GM19324 (cell line): Measurements from ENCODE around the gene NACC2.

ENCODE experiments used
- ATAC-seq: cut with Tn5 transposase; IDR thresholded peaks from one replicate; pipeline ENCODE4 v1.9.1; 2021; ENCODE audit warnings: mild to moderate bottlenecking, moderate library complexity; ENCODE audit not compliant: unreplicated experiment, low FRiP score

Gene NACC2

DNA sequence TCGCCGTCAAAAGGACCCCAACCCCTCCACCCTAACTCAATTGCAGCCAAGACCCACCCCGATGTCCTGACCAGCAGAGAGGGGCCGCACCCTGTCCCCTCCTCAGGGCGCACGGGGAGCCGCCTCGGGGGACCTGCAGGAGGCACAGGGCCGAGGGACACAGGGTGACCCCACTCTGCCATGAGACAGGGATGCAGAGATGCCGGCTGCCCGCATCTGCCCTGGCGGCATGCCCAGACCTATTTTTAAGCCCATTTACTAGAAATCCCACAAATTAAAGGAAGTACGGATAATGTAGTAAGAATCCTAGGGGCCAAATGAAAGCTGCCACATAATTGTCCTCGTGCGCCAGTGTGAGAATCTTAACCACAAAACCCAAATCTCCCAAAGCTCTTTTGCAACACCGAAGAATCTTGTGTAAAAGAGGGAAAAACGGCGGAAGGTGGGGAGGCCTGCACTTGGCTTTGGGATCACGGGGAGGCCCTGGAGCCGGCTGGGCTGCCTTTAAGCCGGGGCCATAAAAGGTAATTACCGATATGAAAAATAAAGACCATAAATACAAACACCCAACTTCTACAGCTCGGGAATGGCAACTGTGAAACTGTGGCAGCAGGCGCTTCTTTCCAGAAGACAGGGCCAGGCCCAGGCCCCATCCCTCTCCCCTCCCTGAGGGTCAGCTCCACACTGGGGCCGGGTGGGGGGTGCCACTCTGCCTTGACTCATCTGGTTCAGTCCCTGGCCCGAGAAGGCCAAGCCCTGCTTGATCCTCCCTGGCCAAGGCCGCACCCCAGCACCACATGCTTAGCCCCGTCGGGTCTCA lies 35.0 kb downstream of the NACC2 start:
- no peak for ATAC-seq

GRCh38 chr9:136059321-136059791 lies 35.7 kb downstream of the NACC2 start:
- ATAC-seq = no peak

DNA sequence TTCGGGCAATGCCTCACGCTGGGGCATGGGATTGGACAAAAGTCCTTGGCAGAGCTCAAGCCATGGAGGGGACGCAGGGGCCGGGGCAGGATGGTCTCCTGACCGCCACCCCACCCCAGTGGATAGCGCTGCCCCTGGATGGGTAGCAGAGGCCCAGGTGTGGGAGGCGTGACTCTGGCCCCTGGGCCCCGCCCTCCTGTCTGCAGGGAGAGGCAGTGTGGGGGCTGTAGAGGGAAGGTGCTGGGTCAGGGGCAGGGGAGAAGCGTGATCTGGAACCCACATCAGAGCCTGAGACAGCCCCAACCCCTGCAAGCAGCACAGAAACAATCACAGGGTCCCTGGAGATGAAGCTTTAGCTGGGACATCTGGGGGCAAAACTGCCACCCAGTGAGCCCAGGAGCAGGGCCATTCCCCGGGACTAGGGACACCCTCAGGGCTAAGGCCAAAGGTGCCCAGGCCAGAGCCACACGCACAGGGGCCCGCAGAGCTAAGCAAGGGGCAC lies 36.2 kb downstream of the NACC2 start:
- no peak for ATAC-seq

GRCh38 chr9:136058084-136058483 lies 37.0 kb downstream of the NACC2 start:
- no peak for ATAC-seq

DNA sequence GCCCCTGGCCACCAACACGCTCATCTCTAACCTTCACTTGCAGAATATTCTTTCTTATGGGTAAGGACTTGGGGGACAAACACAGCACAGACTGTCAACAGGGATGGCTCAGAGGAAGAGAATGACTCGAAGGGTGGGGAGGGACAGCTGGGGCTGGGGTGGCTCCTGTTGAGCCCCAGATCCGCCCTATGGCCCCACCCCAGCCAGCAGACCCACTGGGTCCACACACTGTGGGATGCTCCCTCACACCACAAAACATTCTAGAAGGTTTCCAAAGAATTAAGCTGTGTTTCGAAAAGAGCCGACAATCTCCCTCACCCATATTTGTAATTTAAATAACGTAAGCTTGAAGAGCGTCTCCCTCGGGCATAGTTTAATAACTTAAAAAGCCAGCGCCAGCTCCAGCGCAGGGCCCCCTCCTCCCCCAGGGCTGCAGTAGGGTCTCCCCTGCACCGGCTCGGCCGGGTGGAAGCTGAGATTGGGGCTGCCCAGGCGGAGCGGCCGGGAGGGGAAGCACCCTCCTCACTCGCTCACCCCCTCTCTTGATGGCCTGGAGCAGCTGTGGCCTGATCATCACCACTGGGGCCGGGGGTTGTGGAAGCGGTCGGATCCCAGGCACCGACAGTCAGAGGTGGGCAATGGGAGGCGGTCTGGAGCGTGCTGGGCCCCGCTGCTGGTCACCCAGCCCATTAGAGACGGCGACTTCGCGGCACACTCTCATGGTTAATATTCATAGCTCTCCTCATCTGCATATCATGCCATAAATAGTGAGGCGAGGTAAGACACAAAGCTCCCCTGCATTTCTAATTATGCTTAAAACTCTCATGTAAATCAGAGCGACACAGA lies 37.6 kb downstream of the NACC2 start:
- ATAC-seq = no peak

- no peak for ATAC-seq
These were observed 38.4 kb downstream of the NACC2 start for GRCh38 chr9:136056546-136057235.

GRCh38 chr9:136055715-136056545 lies 39.2 kb downstream of the NACC2 start:
- ATAC-seq = no peak

DNA sequence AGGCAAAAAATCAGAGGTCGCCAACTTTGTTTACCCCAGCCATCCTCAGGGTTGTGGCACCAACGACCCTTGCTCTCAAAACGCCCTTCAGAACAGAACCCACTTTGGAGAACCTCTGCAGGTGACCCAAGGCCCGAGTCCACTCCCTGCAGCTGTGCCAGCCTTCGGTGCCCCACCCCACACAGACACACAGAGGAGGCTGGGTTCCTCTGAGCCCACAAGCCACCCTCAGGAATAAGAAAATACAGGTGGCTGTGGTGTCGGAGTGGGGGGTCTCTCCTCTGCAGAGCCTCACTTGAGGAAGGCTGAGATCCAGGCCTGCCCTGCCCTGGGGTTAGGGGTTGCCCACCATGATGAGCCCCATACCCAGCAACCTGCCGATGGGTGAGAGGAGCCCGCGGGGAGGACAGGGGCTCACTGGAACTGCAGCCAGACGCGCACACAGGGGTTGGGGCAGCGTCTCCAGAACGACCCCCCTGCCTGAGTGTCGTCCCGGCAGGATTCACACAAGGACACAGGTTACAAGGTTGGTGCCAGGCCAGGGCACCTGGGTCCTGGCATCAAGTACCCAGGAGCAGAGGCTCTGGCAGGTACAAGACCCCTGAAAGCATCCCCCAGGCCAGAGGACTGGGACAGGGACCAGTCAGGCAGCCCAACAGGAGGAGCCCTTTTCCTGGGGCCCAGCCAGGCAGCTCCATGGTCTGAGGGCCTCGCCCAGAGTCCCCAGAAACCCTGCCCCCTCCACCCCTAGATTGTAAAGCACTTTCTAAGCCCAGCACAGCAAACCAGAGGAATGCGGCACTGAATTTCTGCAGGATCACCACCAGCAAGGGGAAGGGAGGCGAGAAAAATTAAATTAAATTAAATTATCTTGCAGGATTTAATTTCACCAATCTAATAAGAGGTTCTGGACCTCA lies 40.0 kb downstream of the NACC2 start:
- ATAC-seq = no peak

- ATAC-seq = no peak
These were observed 40.9 kb downstream of the NACC2 start for GRCh38 chr9:136054146-136054545.

- no peak for ATAC-seq
These were observed 41.3 kb downstream of the NACC2 start for GRCh38 chr9:136053757-136054142.

DNA sequence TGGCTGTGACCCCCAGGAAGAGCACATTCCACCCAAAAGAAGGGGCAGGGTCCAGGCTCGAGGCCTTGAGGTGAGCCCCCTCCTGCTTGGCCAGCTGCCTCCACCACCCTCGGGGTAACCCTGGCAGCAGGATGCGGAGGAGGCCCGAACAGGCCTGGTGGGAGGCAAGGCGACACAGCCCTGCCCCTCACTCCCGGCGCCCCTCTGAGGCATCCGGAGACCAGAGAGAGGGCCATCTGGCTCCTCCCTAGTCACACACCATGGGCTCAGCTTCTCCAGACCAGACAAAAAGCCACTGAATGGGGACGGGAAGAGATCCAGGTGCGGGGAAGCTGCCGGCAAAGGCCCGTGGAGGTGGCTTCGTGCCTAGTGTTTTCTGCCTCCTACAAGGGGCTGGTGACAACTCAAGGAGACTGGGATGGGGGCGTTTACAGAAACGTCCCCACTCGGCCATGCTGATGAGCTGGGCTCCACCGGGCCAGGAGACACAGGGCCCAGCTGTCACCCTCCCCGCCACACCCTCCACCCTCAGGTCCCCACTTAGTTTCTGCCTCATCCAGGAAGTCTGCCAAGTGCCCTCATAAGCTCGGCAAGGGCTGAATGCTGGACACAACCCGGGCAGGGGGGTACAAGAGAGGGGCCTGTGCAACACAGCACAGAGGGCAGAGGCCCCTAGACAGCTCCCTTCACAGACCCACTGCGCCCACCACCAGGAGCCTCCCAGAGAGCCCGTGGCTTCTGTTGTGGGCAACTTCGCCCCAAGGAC lies 41.9 kb downstream of the NACC2 start:
- no peak for ATAC-seq

- ATAC-seq = no peak
These were observed 42.6 kb downstream of the NACC2 start for GRCh38 chr9:136052472-136052880.

GRCh38 chr9:136051837-136052471 lies 43.1 kb downstream of the NACC2 start:
- no peak for ATAC-seq

DNA sequence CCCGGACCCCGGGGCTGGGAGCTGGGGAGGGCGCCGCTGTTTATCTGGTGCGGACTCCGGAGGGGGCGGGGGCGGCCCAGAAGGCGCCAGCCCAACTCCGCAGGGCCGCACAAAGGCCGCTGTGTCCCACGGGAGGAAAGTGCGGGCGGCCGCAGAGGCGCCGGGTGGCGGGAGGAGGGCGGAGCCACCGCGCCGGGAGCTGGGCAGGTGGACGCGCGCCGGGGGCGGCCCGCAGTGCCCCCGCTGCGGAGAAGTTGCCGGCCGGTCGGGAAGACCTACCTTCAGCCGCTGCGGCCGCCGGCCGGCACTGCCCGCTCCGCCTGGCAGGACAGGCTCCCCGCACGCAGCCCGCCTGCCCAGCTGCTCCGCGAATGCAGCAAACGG lies 43.6 kb downstream of the NACC2 start:
- no peak for ATAC-seq

DNA sequence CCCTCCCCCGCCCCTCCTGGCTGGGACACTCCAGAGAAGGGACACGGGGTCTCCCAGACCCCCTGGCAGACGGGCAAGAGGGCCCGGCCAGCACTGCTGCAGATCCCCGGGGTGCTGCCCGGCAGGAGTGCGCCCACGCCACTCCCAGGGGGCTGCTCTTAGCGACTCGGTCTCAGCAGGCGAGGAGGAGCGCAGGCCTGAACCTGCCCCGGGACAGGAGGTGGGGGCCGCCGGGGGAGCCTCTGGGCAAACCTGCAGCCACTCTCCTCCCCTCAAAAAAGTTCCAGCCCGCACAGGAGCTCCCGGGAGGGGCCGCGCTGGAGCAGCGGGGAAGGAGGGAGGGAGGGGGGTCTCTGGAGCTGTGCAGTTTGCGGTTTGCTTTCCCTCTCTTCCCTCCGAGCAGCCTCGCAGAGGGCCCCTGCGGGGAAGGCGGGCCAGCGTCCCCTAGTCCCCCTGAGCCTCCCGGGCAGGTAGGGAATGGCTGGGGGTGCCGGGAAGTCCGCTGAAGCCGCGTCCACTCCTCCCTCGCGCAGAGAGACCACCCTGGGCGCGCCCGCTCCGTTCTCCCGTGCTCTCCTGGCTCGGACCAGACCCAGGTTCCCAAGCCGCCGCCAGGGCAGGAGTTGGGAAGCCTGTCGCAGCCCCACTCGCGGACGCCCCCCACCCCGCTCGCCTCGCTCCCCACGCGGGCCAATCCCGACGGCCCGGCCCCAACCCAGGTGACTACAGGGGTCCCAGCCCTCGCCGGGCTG lies 44.2 kb downstream of the NACC2 start:
- ATAC-seq = no peak

DNA sequence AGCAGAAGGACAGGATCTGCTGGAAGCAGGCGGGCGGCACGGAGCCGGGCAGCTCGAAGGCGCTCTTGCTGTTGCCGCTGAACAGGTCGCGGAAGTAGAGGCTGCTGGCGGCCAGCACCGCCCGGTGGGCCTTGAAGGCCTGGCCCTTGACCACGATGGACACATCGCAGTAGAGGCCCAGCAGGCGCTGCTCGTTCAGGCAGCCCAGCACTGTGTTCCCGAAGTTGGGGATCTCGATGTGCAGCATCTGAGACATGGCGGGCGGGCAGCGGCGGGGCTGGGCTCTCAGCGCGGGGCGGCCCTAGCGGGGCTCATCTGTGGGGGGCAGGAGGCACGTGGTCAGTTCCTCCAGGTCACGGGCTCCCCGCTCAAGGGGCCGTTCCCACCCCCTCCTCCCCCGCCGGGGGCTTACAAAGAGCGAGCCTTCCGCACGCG lies 44.8 kb downstream of the NACC2 start:
- no peak for ATAC-seq
